GM18507 (cell line): ENCODE data around the gene EIF1AD.
A peak's percentile ranks its signal among the peaks of the same experiment; 100 is the strongest.

Experiments
- DNase-seq: peaks from one replicate; pipeline ENCODE4 v3.0.0; 2011; ENCODE audit warnings: low read depth; ENCODE audit not compliant: insufficient read length; ENCODE audit errors: extremely low spot score
- FAIRE-seq: peaks from 2 replicates; lab custom pipeline; 2011; peaks lifted over from hg19 to GRCh38; lab: Jason Lieb, UNC

EIF1AD gene

DNA sequence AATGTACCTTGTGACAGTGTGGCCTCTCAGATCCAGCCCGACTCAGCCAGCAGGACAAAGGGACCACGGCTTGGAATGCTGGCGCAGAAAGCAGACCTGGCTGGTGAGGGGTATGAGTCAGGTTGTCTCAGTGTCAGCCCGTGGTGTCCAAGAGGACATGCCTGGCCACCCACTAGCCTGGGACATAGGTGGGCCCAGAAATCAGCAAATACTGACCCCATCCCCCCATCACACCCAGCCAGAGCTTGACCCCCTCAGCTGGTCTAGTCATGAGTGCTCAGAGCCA, 4.9 kb upstream of the EIF1AD start:
- no peak for FAIRE-seq
- no peak for DNase-seq

DNA sequence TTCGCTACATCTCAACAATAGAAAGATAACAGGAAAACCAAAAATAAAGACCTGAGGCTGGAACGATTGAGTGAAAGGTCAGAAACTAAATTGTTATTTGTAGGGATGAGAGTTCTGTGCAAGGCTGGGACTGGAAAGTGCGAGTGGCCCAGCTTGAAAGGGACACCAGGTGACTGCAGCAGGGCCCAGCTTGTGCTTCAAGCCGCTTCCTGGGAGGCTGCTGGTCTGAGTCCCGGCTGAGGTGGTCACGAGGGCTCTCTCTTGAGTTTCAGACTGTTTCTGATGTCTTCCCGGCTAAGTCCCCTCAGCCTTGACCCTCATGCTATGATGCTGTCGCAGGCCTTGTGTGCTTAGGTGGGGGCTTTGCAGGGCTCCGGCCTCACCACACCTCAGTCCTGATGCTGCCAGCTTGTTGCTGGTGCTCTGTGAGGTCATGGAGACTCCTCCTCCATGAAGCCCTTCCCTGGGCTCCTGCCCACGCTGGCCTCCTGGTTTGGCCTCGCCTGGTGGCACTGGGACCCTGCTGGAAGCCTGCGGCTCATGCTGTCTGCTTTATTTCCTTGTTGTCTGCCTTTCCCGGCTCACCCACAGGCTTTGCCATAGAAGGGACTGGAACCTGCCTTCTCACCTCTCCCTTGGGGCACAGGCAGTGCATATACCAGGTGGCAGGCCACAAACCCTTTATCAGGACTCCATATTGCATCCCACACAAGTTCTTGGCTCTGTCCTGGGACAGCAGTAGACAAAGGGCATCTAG, 4.4 kb upstream of the EIF1AD start:
- DNase-seq: no peak
- no peak for FAIRE-seq

DNA sequence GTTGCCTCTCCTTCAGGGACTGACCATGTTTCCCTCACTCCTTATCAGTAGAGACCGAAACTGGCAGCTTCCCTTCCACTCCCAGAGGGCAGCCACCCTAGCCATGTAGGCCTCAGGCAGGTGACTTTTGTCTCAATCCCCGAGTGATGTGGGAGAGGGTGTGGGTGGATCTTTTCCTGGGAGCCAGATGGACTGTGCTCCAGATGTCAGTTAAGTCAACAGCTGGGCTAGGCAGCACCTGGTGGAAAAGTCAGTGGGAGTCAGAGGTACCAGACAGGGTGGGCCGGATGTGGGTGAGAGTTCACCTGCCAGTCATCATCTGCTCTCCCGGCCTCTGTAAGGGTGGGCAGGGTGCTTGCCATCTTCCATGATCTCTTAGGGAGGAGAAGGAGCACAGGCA, 2.2 kb upstream of the EIF1AD start:
- no peak for DNase-seq
- no peak for FAIRE-seq

DNA sequence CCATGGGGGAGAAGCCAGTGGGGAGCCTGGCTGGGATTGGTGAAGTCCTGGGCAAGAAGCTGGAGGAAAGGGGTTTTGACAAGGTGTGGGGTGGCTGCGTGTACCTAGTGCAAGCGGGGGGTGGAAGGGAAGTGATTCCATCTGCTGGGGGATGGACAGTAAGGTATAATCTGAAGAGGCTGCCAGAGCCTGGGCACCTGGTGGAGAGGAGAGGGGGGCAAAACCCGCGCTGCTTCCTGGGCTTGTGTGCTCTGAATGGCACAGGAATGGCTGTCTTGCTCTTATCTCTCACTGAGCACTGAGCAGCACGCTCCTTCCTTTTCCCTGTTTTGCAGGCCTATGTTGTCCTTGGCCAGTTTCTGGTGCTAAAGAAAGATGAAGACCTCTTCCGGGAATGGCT, 1.3 kb upstream of the EIF1AD start:
- DNase-seq: no peak
- FAIRE-seq: no peak

DNA sequence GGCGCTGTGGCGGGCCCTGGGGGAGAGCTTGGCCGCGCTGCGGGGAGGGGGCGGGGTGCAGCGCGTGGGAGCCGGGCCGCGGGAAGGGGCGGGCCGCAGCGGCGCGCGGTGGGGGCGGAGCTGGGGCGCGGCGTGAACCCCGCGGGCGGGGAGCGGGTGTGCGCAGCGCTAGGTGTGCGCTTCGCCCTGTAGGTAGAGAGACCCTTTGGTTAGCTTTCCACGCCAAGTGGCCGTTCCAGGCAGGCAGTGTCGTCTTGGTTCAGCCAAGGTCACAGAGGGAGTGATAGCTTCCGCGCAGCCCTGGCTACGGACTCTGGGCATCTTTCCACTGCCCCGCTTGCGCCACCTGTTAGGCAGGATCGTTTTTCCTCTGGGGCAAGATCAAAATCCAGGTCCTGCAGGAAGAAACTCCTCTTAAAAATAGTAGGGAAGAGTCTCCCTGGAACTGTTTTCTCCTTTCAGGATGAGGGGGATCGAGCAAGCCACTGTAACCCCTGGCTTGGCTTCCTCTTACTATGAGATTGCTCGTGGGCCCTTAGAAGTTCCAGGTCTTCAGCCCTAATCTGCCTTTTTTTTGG, 780 bp upstream of the EIF1AD start:
- FAIRE-seq: no peak
- DNase-seq: peak; percentile 65

DNA sequence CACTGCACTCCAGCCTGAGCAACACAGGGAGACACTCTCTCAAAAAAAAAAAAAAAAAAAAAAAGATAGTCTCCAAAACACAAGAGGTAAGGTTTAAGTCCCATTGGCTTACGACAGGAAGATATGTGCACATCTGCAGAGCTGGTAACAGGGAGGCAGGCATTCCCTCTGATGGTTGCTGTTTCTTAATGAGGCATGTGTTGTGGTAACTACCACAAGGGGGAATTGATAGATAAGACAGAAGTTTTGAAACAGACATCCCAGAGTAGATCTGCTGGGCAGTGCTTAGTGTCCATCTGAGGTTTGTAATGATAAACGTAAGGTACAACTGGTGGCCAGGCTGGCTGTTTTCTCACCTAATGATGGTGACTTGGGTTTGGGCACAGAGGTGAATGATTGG, 4.7 kb downstream of the EIF1AD start:
- no peak for FAIRE-seq

DNA sequence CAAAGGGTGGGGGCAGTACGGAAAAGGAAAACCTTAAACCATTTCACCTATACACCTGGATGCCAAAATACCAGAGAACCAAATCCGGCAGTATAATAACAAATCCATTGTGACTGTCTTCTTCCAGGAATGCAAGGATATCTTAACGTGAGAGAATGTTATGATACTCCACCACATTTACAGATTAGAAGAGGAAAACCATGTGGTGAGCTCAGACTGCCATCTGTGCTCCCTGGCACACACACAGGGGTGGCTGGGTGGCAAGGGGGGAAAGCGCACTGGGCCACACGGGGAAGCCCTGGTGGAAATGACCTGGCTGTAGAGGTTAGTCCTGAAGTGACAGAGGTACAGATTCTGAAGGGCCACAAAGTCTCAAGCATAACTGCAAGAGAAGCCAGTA, 9.9 kb downstream of the EIF1AD start:
- FAIRE-seq (no peak), DNase-seq (no peak)

More for the DNA sequence above, 4.7 kb downstream of the EIF1AD start:
- no peak for DNase-seq

DNA sequence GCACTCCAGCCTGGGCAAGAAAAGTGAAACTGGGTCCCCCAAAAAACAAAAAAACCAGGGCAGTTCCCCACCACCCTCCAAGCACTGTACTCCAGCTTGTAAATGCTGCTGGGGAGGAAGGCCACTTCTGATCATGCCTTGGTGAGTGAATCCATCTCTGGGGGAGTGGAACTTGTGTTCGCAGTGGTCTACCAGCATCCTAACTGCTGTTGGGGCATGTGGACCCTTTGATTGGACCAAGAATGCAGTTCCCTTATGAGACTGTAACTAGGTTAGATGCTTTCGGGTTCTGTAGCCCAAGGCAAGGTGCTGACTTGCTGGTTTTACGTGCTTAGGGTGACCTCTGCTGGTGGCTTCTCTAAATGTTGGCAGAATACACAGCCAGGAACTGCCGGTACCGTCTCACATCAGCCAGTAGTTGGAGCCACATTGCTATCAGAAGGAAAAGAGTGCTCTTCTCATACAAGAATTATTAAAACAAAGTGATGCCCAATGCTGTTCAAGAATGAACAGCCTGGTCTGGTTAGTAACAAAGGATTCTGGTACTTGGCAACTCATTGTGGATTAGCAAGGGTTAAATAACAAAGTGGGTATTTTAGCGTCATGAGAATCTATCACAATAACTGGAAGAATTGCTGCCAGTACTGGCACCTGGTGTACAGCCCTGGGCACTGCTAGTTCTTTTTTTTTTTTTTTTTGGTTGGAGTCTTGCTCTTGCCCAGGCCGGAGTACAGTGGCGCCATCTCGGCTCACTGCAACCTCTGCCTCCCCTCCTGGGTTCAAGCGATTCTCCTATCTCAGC, 13.0 kb downstream of the EIF1AD start:
- peak; percentile 99 for FAIRE-seq
- peak; percentile 83 for DNase-seq

DNA sequence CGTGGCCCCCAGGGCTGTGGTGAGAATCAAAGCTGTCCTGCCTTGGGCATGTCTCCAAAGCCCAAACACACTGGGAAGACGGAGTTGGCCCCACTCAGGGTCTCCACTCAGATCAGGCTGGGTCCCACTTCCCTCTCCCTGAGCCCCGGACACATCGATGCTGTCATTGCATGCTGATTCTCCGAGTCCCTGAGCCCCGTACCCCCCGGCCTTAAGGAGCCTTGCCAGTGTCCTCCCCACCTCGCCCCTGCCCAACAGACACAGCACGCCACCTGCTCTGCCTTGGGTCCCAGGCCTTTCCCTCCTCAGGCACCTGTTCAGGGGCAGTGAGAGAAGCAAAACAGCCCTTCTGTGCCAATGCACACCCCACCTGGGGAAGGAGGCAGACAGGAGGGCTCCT, 14.6 kb downstream of the EIF1AD start:
- no peak for FAIRE-seq
- DNase-seq: no peak

DNA sequence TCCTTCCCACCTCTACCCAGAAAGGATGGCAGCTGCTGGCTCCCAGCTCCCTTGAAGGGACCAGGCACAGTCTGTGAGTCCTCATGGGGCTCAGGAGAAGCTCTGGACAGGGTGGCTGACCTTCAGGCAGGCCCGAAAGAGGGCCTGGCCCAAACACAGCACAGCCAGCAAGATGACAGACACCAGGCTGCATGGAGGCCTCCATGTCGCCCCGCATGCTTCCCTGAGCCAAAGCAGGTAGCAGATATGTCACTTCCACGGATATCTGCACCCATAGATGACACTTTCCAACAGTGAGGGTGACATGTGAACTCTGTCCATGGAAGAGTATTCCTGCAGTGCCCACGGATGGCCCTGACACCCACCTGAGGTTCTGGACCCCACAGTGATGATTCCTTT, 18.4 kb downstream of the EIF1AD start:
- DNase-seq (no peak), FAIRE-seq (no peak)

DNA sequence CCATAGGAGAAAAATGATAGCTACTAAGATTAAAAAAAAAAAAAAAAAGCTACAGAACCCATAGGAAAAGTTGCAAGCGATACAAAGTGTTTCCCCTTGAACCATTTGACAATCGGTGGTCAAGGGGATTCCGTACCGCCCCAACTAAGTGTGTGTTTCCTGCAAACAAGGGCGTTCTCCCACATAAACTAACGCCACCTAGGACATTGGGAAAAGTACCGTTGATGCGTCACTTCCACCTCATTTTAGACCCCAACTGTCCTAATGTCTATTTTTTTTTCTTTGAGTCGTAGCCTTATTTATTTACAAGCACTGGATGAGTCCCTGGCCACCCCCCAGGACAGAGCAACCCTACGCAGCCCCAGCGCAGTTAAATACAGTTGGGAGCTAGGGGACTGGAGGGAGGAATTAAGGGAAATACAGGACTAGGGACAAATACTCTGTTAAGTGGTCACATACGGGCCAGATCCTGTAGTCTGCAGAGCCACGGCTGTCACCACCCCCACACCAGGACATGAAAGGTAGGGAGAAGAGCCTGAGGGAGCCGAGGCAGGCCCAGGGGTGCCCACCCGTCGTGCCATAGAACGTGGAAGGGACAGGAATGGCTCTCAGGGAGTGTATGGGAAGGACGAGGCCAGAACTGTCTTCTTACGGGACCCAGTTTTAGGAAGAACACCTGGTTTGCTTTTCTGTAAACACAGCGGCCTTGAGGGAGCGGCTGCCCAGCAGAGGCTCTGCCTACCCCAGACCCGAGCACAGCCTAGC, 19.0 kb downstream of the EIF1AD start:
- FAIRE-seq (no peak), DNase-seq (no peak)

DNA sequence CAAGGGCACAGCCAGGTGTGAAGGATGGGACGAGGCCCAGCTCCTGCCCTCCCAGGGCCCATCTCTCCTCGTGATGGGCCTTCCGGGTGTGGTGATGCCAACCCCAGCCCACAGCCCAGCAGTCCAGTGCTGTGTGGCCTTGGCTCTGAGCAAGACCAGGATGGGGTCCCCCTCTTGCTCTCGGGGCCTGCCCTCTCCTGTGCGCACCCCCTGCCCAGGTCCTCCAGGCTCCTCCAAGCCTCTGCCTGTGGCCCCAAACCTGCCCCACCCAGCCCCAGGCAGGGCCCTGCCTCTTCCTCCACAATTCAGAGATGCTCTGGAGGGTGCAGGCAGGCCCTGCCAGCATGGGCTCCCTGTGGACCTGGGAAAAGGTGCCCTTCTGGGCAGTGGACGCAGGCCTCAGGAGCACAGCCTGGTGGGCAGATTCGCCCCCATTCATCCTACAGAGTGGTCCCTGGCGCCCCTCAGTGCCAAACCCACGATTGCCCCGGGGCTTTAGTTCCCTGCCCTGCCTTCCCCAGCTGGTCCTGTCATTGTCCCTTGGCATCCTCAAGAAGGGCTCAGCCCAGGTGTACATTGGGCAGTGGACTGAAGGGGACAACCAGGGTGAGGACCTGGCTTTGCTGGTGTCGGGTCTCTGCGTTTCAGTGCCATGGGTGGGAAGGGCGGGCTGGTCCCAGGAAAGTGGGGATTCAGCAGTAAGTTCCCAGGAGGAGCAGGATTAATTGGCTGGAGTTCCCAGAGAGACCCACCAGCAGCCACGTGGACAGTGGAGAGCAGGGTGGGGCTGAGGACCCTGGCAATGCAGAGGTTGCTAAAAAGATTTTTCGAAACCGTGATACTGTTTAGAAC, 19.8 kb downstream of the EIF1AD start:
- DNase-seq (no peak), FAIRE-seq (no peak)

DNA sequence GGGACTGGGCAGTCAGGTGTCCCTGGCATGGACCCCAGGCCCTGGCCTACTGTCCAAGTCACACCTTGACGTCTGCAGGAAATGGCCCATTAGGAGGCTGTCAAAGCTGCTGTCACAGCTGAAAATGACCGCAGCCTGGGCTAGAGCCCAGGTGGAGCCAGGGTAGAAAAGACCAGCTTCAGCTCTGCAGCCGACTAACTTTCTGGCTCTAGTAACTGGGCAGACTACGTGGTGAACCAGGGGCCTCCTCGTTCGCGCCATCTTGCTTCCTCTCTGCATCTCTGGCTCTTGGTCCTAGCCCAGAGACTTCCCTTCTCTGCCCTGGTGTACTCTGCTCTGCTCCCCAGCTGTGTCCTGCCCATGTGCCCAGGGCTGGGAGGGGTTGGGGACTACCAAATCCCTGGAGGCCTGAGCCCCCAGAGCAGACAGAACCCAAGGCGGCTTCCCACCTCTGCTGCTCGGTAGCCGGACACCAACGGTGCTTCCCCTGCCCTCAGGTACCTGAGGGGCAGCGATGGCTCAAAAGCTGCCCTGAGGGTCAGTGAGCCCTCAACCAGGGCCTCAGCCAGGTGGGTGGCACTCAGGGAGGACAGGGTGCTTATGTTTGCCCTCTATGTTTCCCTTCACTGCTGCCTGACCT, 20.7 kb downstream of the EIF1AD start:
- no peak for DNase-seq
- FAIRE-seq: no peak

DNA sequence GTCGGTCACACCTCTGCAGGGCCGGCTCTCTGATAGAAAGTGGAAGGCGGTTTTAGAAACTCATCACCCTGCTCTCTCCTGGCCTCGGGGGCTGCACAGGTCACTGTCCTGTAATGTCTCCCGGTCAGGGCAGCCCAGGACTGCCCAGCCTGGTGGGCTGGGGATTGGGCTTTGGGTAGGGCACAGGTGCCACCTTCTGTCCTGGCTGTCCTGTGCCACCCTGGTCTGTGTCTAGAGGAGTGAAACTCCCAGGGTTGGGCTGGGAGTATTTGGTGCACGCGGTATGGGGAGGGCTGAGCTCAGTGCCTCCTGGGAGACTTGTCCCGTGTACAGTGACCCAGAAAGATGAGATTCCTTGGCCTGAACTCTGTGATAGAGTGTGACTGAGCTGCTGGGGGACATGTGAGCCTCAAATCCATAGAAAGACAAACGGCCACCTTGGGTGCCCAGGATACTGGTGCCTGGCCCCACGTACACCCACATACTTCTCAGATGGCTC, 22.6 kb downstream of the EIF1AD start:
- no peak for DNase-seq

DNA sequence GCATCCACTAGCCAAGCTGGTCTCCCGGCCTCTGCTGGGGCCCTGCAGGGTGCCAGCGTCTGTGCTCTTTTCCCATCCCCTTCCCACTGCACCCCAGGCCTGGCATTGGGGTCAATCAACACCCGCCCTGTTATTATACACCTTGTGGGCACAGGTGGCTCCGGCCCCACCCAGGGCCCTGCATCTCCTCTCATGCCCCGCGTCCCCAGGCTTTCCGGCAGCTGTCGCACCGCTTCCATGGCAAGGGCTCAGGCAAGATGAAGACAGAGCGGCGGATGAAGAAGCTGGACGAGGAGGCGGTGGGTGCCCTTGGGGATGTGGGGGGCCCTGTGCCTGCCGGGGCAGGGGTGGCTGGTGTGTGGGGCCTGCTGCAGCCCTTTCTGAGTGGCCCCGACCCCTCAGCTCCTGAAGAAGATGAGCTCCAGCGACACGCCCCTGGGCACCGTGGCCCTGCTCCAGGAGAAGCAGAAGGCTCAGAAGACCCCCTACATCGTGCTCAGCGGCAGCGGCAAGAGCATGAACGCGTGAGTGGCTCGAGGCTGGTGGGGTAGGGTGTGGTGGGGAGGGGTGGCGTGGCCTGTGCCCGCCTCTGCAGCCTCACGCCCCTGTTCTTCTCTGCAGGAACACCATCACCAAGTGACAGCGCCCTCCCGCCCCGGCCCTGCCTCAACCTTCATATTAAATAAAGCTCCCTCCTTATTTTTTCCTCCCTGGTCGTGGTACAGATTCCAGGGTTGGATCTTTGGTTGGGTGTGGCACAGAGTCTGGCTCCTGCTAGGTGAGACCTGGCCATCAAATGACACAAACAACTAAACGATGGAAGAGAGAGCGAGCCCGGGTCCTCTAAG, 23.3 kb downstream of the EIF1AD start:
- no peak for DNase-seq
- no peak for FAIRE-seq

More for the DNA sequence above, 22.6 kb downstream of the EIF1AD start:
- FAIRE-seq: no peak

DNA sequence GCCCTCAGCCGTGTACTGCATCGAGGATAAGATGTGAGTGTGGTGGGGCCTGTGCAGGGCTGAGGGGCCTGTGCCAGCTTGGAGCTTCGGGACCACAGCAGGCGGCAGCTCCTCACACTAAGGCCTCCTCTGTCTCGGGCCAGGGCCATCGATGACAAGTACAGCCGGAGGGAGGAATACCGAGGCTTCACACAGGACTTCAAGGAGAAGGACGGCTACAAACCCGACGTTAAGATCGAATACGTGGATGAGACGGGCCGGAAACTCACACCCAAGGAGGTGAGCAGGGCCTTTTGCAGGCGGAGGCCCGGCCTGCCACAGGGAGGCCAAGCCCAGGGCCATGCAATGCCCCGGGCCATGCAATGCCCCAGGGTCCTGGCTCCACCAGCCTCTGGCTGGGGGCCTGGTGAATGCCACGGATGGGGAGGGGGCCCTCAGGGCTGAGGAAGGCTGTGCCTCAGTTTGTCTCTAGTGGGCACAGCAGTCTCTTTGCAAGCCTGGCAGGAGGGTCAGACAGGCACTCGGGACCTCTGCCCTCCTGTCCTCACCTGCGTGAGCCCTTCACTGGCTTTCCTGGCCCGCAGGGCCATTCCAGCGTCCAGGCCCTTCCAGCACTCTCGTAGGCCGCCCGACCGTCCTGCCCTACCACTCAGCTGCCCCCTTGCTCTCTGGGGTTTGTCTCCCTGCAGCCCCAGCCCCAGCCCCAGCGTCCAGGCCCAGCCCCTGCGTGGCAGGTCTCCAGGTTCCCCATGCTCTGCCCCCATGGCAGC, 24.2 kb downstream of the EIF1AD start:
- DNase-seq: no peak

More for the DNA sequence above, 24.2 kb downstream of the EIF1AD start:
- no peak for FAIRE-seq
